Measurements from ENCODE around the gene NCOA4. TPM values are rescaled to one million over a fixed set of nuclear protein-coding genes. Genes with fewer than 3 reads are reported as not detected.

The NCOA4 gene
- total and polyA plus RNA-seq, 2 of the 8 experiments (the other 6 are each of a cell fraction or from before 2014, with no cell fraction given) = 28.9 to 65.2 TPM

- no peak overlapping the region for H3K9ac ChIP-seq (replicated peaks in 1 of 4; ENCODE audit: extremely low read depth in 1 of 4, low read depth in 3 of 4, low read length in 3 of 4)
- DNase-seq (ENCODE audit: low read depth in 1 of 2, low spot score in 2 of 2) = no peak
Measured at GRCh38 chr10:46017733-46018132, 12.7 kb downstream of the NCOA4 start.

More at GRCh38 chr10:46017733-46018132, 12.7 kb downstream of the NCOA4 start:
- ChIA-PET POLR2A (ENCODE audit: partially characterized antibody) (interaction anchor here (2.9 kb wide), 1 partner anchor 13 kb away, joined by 10 read pairs; no protein-coding TSS in a partner anchor), CTCF (ENCODE audit: partially characterized antibody) (interaction anchor here (1.7 kb wide), 1 partner anchor 9 kb away, joined by 5 read pairs; no protein-coding TSS in a partner anchor)
- Histone ChIP-seq H2BK12ac (ENCODE audit: low read depth, low read length) (no peak overlapping the region), H3K56ac (replicated peaks; ENCODE audit: insufficient read length, low read depth, low read length) (no peak overlapping the region), H2AFZ (ENCODE audit: low read length) (no peak overlapping the region), H3K4me2 (ENCODE audit: insufficient read depth in 1 of 2, low read depth in 2 of 2, low read length in 2 of 2) (no peak overlapping the region), H2BK20ac (ENCODE audit: low read length) (no peak overlapping the region), H3K36me3 (ENCODE audit: control insufficient read depth in 2 of 4, insufficient read depth in 4 of 4, low read length in 3 of 4) (peaks cover 0 to 18% (median 8%) of the 10 kb centered on the region in 4 experiments; a peak in 6 of 8 replicates), H3K9me3 (ENCODE audit: insufficient read depth in 2 of 2, low read depth in 1 of 2, low read length in 1 of 2) (no peaks in the 10 kb centered on the region), H3K27me3 (replicated peaks in 1 of 4; ENCODE audit: control insufficient read depth in 3 of 4, extremely low read depth in 1 of 4, insufficient read depth in 3 of 4, low read length in 3 of 4) (no peaks in the 10 kb centered on the region), H4K20me1 (replicated peaks in 1 of 2; ENCODE audit: control insufficient read depth in 1 of 2, insufficient read depth in 2 of 2, low read length in 2 of 2) (peaks cover 9 to 10% of the 10 kb centered on the region in 2 experiments), H2BK15ac (ENCODE audit: low read length) (no peak overlapping the region), H3K4ac (replicated peaks; ENCODE audit: insufficient read length, low read depth, low read length) (no peak overlapping the region), H4K91ac (replicated peaks; ENCODE audit: insufficient read length, low read length) (no peak overlapping the region), H3K14ac (ENCODE audit: insufficient read length) (no peak overlapping the region), H3K23ac (ENCODE audit: insufficient read length) (no peak overlapping the region), H4K5ac (ENCODE audit: insufficient read length, low read depth, low read length) (no peak overlapping the region), H2AK5ac (ENCODE audit: low read depth, low read length) (no peak overlapping the region), H3K23me2 (ENCODE audit: low read depth, low read length) (no peaks in the 10 kb centered on the region), H2BK5ac (ENCODE audit: low read depth, low read length) (no peak overlapping the region), H3K79me1 (ENCODE audit: low read depth, low read length) (peaks cover 2% of the 10 kb centered on the region; the same call in 1 of the 2 replicates), H3K18ac (ENCODE audit: extremely low read depth, low read length) (no peak overlapping the region), H3K4me3 (ENCODE audit: extremely low read depth in 1 of 4, insufficient read depth in 2 of 4, low read depth in 3 of 4, low read length in 4 of 4) (no peak overlapping the region; a peak in 1 of 8 replicates), H3K4me1 (replicated peaks in 1 of 4; ENCODE audit: control insufficient read depth in 3 of 4, insufficient read depth in 4 of 4, low read length in 3 of 4) (peaks cover 0 to 7% (median 3%) of the 10 kb centered on the region in 4 experiments; a peak in 3 of 7 replicates), H3K79me2 (ENCODE audit: control insufficient read depth in 1 of 2, insufficient read depth in 2 of 2, low read length in 2 of 2) (peaks cover 3 to 57% of the 10 kb centered on the region in 2 experiments; a peak in 3 of 4 replicates), H2BK120ac (replicated peaks; ENCODE audit: low read depth, low read length) (no peak overlapping the region), H3K27ac (ENCODE audit: low read depth, low read length) (no peak overlapping the region), H4K8ac (ENCODE audit: extremely low read depth, insufficient read depth, low read length) (no peak overlapping the region)
- no peak for FAIRE-seq
- TF ChIP-seq MAX (IDR thresholded peaks at IDR 0.05) = no peak
- no peak for TF ChIP-seq EZH2 (IDR thresholded peaks at IDR 0.05; ENCODE audit: low read depth, low read length, severe bottlenecking)
- TF ChIP-seq KDM5A (IDR thresholded peaks at IDR 0.05; ENCODE audit: low read length) = no peak
- WGBS, 2 experiments (ENCODE audit: extremely low coverage in 1 of 2, insufficient coverage in 1 of 2, insufficient read length in 1 of 2, insufficient replicate concordance in 2 of 2, low coverage in 1 of 2, low lambda C conversion rate in 2 of 2, missing lambda C conversion rate in 1 of 2) = 91% methylated on average over 2 of the region's 2 CpGs; no CpG with 5 or more reads in 1 of the 2 experiments
